GM12873 (cell line): ENCODE results near the gene FILIP1.

Source experiments
- TF ChIP-seq, protein P1 (sequence below): IDR thresholded peaks from 2 replicates; pipeline ENCODE4 v1.5.1; 2012; ENCODE audit warnings: low read depth, mild to moderate bottlenecking, moderate library complexity, low read length, control low read depth; ENCODE audit not compliant: insufficient read depth; ENCODE audit errors: missing control alignments

The FILIP1 gene

DNA sequence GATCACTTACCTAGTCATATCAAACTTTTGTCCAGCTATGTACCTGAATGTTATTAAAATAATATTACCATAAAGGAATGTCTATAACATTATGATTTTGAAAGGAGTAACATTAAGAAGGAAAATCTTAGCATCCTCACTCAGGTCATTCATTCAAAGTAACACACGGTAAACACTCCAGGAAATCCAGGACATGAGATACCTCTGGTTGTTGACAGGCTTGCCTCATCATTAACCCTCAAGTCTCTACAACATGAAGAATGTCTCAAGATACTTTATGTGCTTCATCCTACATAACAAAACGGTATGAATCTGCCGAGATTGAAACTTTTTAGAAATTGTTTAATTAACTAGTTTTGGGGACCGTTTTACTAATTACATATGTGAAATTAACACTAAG, 690 bp upstream of the FILIP1 start:
- TF ChIP-seq, protein P1, sequence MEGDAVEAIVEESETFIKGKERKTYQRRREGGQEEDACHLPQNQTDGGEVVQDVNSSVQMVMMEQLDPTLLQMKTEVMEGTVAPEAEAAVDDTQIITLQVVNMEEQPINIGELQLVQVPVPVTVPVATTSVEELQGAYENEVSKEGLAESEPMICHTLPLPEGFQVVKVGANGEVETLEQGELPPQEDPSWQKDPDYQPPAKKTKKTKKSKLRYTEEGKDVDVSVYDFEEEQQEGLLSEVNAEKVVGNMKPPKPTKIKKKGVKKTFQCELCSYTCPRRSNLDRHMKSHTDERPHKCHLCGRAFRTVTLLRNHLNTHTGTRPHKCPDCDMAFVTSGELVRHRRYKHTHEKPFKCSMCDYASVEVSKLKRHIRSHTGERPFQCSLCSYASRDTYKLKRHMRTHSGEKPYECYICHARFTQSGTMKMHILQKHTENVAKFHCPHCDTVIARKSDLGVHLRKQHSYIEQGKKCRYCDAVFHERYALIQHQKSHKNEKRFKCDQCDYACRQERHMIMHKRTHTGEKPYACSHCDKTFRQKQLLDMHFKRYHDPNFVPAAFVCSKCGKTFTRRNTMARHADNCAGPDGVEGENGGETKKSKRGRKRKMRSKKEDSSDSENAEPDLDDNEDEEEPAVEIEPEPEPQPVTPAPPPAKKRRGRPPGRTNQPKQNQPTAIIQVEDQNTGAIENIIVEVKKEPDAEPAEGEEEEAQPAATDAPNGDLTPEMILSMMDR = no peak

DNA sequence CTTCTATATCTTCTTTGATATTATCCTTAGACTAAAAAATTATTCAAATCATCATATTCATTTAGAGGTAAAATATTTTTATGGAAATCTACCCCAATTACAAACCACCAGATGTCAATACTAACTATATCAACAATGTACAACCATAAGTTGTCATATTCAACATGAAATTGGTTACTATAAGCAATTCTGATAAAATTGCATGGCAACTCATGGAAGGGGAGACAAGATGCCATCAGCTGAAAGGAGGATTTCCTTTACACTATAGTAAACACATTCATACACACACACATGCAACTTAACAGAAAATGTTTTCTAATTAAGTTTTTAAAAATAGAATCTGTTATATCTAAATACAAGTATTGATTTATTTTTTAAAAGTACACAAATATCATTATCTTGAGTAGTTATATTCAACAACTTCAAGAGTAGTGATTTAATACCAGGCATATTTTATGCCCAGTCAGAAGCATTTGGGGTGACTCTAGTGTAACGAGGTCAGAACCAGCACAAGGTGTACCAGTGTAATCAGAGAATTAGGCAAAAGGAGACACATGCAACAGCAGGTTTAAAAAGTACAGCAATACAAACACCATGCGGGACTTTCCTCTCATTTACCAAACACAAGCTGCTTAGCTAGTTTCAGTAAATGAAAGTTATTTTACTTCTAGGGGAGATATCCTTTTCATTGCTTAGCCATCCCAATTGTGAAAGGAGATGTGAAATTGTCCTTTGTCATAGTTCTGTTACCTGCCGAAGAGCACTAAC, 1.0 kb downstream of the FILIP1 start:
- TF ChIP-seq, protein P1 = no peak

DNA sequence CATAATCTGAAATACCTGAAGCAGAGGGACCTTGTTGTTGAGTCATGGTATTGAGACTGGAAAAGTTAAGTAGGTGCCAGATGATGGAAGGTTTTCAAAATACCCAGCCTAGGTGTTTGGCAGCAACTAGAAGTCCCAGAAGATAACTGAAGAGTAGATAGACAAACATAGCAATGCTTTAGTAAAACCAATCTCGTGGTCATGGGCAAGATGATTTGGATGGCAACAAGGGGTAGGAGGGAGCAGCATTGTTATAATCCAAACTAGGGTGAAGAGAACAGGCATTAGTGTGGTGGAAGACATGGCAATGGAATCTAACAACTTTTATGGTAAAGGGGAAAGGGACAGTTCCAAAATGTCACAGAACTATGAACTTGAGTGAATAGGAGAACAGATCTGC, 2.3 kb downstream of the FILIP1 start:
- TF ChIP-seq, protein P1 = no peak

DNA sequence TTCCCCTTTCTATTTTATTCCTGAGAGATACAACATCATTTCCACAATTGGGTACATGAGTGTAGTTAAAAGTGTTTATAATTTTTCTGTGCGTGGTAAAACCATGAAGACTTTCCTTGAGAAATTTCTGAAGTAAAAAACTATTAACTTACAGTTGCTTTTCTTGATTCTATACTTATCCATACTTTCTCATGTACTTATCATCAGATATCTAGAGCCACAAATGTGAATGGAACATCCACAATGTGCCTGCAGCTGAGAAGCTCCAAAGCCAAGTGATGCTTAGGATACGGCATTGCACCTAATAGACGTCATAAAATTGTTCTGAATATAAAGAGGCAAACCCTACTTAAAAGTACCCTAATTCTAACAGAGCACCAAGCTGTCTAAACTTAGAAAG, 2.9 kb downstream of the FILIP1 start:
- TF ChIP-seq, protein P1 = no peak

DNA sequence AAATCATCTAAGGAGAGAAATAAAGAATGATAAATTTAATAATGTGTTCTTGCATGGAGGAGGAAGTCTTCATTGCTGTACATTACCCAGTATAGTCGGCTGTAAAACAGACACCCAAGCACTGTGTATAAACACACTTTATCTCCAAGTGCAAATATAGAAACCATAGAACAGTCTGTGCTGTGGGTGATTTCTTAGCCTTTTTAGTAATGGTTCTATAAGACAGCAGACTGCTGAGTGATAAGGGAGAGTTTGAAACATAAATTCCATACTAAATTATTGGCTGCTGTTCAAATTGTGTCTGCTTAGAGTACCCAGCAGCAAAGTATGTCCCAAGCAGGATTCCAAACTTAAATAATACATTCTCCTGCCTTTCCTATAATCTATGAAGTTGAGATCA, 4.6 kb downstream of the FILIP1 start:
- TF ChIP-seq, protein P1 = no peak

DNA sequence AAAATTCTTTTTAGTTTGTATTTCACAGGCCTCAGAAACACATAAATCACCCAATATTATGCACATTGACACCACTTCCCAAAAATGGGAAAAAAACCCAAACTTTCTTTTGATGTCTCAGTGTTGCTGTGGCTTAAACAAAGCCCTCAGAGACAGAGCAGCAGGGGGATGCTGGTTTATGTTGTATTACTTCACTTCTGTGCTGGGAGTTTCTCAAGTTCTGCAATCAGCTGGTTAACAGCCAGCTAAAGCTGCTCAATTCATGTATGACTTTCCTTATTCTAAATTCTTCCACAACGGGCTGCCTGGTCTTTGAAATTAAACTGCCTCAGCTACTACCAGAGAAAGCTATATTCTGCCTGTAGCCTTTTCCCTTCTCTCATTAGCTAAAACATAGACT, 5.6 kb downstream of the FILIP1 start:
- TF ChIP-seq, protein P1 = no peak

DNA sequence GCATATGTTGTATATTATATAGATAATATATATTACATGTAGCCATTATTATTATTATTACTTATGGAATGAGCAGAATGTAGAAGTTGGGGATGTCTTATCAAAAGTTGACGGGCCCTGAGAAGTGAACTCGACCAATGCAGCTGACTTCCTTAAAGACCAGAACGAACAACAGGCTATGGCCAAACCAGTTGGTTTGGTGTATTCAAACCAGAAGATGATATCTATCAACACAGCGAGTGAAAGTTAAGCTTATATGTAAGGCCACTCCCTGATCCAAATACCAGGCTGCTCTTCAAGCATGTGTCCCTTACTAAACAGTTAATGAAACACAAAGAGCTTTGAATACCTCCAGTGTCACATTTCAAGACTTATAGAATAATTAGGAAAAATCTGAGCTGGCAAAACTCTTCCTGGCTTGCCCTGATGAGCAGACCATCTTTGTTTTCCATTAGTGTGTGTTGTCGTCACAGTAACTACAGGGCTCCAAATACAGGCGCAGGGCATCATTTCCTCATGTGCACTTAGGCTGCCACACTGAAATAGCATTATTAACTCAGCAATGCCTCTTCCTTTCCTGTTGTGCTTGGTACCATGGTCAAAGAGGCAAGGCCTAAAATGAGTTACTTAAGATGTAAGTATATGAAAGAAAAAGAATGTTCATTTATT, 6.6 kb downstream of the FILIP1 start:
- TF ChIP-seq, protein P1 = no peak
